ENCODE data around the gene SNURF. TPM values are rescaled to one million over a fixed set of nuclear protein-coding genes. Genes with fewer than 3 reads are reported as not detected.

SNURF gene
- total and polyA plus RNA-seq, 2 donors (not counting 1 experiment from before 2014, with no cell fraction given): 9.6 to 33.1 TPM

- Mint-ChIP-seq H3K27me3 (no peaks in the 10 kb centered on the region), H3K27ac (no peak overlapping the region), H3K9me3 (ENCODE audit: insufficient read depth) (peaks cover 8% of the 10 kb centered on the region), H3K4me1 (peaks cover 27% of the 10 kb centered on the region), H3K4me3 (no peak overlapping the region)
- DNase-seq (no peak), ATAC-seq (ENCODE audit: low read depth) (no peak)
- H3K27ac ChIP-seq (ENCODE audit: low read length in 2 of 2): no peak overlapping the region
- no peak overlapping the region for H2AFZ ChIP-seq (ENCODE audit: insufficient read depth, low read depth, low read length, poor library complexity, severe bottlenecking)
- H3K27me3 ChIP-seq (replicated peaks in 1 of 4; ENCODE audit: control extremely low read depth in 1 of 4, control insufficient read depth in 3 of 4, insufficient read depth in 4 of 4, low read length in 3 of 4): no peaks in the 10 kb centered on the region
- peaks cover 71% of the 10 kb centered on the region for H3K79me2 ChIP-seq (ENCODE audit: control insufficient read depth, insufficient read depth, low read length)
- ChIA-PET CTCF (no interaction called here), POLR2A (no interaction called here)
- H3K4me1 ChIP-seq (ENCODE audit: control insufficient read depth in 2 of 2, insufficient read depth in 2 of 2, low read length in 2 of 2): peaks cover 11% of the 10 kb centered on the region in 2 donors
- no peak overlapping the region for H3K4me3 ChIP-seq (ENCODE audit: control extremely low read depth in 1 of 5, extremely low read depth in 1 of 5, insufficient read depth in 1 of 5, low read depth in 2 of 5, low read length in 4 of 5)
- H3K4me2 ChIP-seq (replicated peaks; ENCODE audit: low read depth, low read length, poor library complexity, severe bottlenecking): no peak overlapping the region
- H4K20me1 ChIP-seq (ENCODE audit: control insufficient read depth, insufficient read depth, low read length, poor library complexity, severe bottlenecking): peaks cover 7% of the 10 kb centered on the region
- TF ChIP-seq EZH2 (IDR thresholded peaks at IDR 0.05; ENCODE audit: borderline replicate concordance, insufficient read depth, low read depth, low read length, poor library complexity, severe bottlenecking): no peak
- TF ChIP-seq CTCF (IDR thresholded peaks at IDR 0.05): no peak
- H3K9me3 ChIP-seq (ENCODE audit: control extremely low read depth in 1 of 3, control insufficient read depth in 2 of 3, insufficient read depth in 1 of 3, low read length in 2 of 3): peaks cover 3 to 21% (median 7%) of the 10 kb centered on the region in 3 donors
- intact Hi-C loops (cut with micrococcal nuclease): no loop called here
- no peak overlapping the region for H3K9ac ChIP-seq (ENCODE audit: low read length)
- WGBS (ENCODE audit: insufficient coverage): no CpG with 5 or more reads among the region's 4 CpGs
- peaks cover 1 to 38% of the 10 kb centered on the region in 2 experiments for H3K36me3 ChIP-seq (replicated peaks in 1 of 2; ENCODE audit: control extremely low read depth in 1 of 2, control insufficient read depth in 1 of 2, extremely low read depth in 1 of 2, insufficient read depth in 2 of 2, low read length in 1 of 2)
Measured at GRCh38 chr15:24961967-24962366, 7.2 kb downstream of the SNURF start.

DNA sequence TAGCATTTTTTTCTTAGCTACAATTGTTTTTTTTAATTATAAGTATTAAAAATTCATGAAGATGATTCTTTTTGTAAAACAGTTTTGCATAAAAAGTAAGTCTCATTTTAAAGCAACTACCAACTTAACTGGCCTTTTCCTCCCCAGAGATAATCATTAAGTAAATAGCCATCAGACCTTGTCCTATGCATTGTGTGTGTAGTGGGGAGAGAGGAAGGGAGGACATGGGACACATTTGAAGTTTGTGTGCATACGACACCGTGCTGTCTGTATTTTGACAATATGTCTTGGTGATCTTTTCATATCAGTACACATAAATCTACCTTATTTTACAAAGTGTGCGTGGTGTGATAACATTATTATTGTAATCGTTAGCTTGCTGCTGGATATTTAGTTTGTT, 8.1 kb downstream of the SNURF start:
- peaks cover 67% of the 10 kb centered on the region for H3K79me2 ChIP-seq (ENCODE audit: control insufficient read depth, insufficient read depth, low read length)
- peaks cover 3 to 25% (median 7%) of the 10 kb centered on the region in 3 donors for H3K9me3 ChIP-seq (ENCODE audit: control extremely low read depth in 1 of 3, control insufficient read depth in 2 of 3, insufficient read depth in 1 of 3, low read length in 2 of 3)
- no peak overlapping the region for H3K4me2 ChIP-seq (replicated peaks; ENCODE audit: low read depth, low read length, poor library complexity, severe bottlenecking)
- no peak overlapping the region for H3K9ac ChIP-seq (ENCODE audit: low read length)
- intact Hi-C loops (cut with micrococcal nuclease): no loop called here
- no peak overlapping the region for H3K4me3 ChIP-seq (ENCODE audit: control extremely low read depth in 1 of 5, extremely low read depth in 1 of 5, insufficient read depth in 1 of 5, low read depth in 2 of 5, low read length in 4 of 5)
- peaks cover 1 to 42% of the 10 kb centered on the region in 2 experiments for H3K36me3 ChIP-seq (replicated peaks in 1 of 2; ENCODE audit: control extremely low read depth in 1 of 2, control insufficient read depth in 1 of 2, extremely low read depth in 1 of 2, insufficient read depth in 2 of 2, low read length in 1 of 2)
- 92% methylated on average over 2 of the region's 4 CpGs for WGBS (ENCODE audit: insufficient coverage)
- H3K27ac ChIP-seq (ENCODE audit: low read length in 2 of 2): no peak overlapping the region
- no peak overlapping the region for H3K4me3 Mint-ChIP-seq
- peaks cover 5 to 9% of the 10 kb centered on the region in 2 donors for H3K4me1 ChIP-seq (ENCODE audit: control insufficient read depth in 2 of 2, insufficient read depth in 2 of 2, low read length in 2 of 2)
- H3K4me1 Mint-ChIP-seq: peaks cover 21% of the 10 kb centered on the region
- peaks cover 9% of the 10 kb centered on the region for H3K9me3 Mint-ChIP-seq (ENCODE audit: insufficient read depth)
- H2AFZ ChIP-seq (ENCODE audit: insufficient read depth, low read depth, low read length, poor library complexity, severe bottlenecking): no peak overlapping the region
- H3K27ac Mint-ChIP-seq: no peak overlapping the region
- TF ChIP-seq CTCF (IDR thresholded peaks at IDR 0.05) (no peak), EZH2 (IDR thresholded peaks at IDR 0.05; ENCODE audit: borderline replicate concordance, insufficient read depth, low read depth, low read length, poor library complexity, severe bottlenecking) (no peak)
- H4K20me1 ChIP-seq (ENCODE audit: control insufficient read depth, insufficient read depth, low read length, poor library complexity, severe bottlenecking): peaks cover 7% of the 10 kb centered on the region
- DNase-seq: no peak
- no peak for ATAC-seq (ENCODE audit: low read depth)
- ChIA-PET POLR2A (no interaction called here), CTCF (no interaction called here)
- no peaks in the 10 kb centered on the region for H3K27me3 ChIP-seq (replicated peaks in 1 of 4; ENCODE audit: control extremely low read depth in 1 of 4, control insufficient read depth in 3 of 4, insufficient read depth in 4 of 4, low read length in 3 of 4)
- H3K27me3 Mint-ChIP-seq: no peaks in the 10 kb centered on the region
